CD14-positive monocyte (primary cell): ENCODE measurements around the gene AAGAB. TPM values are rescaled to one million over a fixed set of nuclear protein-coding genes. Genes with fewer than 3 reads are reported as not detected.

Source experiments
- DNase-seq, 3 donors: peaks; one replicate each; pipeline ENCODE4 v3.0.0-alpha.2; 2011 to 2022
- H2AFZ ChIP-seq: 2 replicates; pipeline ENCODE4 v1.6.0; 2012; ENCODE audit warnings: mild to moderate bottlenecking, low read depth, low read length, inconsistent platforms; ENCODE audit not compliant: insufficient read depth, poor library complexity, severe bottlenecking
- H3K27ac ChIP-seq, 2 donors: 1 replicate in 1 of 2; 2 replicates in 1 of 2; pipeline ENCODE4 v1.5.1; 2012 to 2013; ENCODE audit warnings: low read length in 2 of 2, control low read depth in 1 of 2, inconsistent platforms in 1 of 2, low read depth in 1 of 2, mild to moderate bottlenecking in 1 of 2
- H3K27me3 ChIP-seq, 2 donors: one replicate each; pipeline versions ENCODE4 v1.6.0 to v1.6.1; 2011 to 2013; ENCODE audit warnings: low read length in 2 of 2; ENCODE audit not compliant: control insufficient read depth in 2 of 2, insufficient read depth in 2 of 2
- H3K36me3 ChIP-seq, 2 donors: replicated peaks in 1 of 2; 1 replicate in 1 of 2; 2 replicates in 1 of 2; pipeline versions ENCODE4 v1.5.1 to v1.6.1; 2012 to 2013; ENCODE audit warnings: low read length in 2 of 2, control low read depth in 1 of 2, inconsistent platforms in 1 of 2, mild to moderate bottlenecking in 1 of 2; ENCODE audit not compliant: insufficient read depth in 2 of 2, control insufficient read depth in 1 of 2
- H3K4me1 ChIP-seq, 2 donors: 1 replicate in 1 of 2; 2 replicates in 1 of 2; pipeline versions ENCODE4 v1.5.1 to v1.6.1; 2012 to 2013; ENCODE audit warnings: low read length in 2 of 2, control low read depth in 1 of 2, inconsistent platforms in 1 of 2, mild to moderate bottlenecking in 1 of 2, moderate library complexity in 1 of 2; ENCODE audit not compliant: insufficient read depth in 2 of 2, control insufficient read depth in 1 of 2
- H3K4me2 ChIP-seq: replicated peaks from 2 replicates; pipeline ENCODE3; 2012; ENCODE audit warnings: low read length, moderate library complexity, mild to moderate bottlenecking; ENCODE audit not compliant: poor library complexity, severe bottlenecking; ENCODE audit errors: extremely low read depth
- H3K4me3 ChIP-seq, 3 experiments: fragments of 200-600 bp in 1 of 3; sonication (generic) in 1 of 3; replicated peaks in 1 of 3; 1 replicate in 2 of 3; 2 replicates in 1 of 3; pipeline ENCODE4 v1.5.1; 2011 to 2013; ENCODE audit warnings: low read length in 3 of 3, mild to moderate bottlenecking in 3 of 3, control low read depth in 2 of 3, low read depth in 2 of 3, inconsistent platforms in 1 of 3, moderate library complexity in 1 of 3
- H3K79me2 ChIP-seq: 2 replicates; pipeline ENCODE4 v1.6.0; 2012; ENCODE audit warnings: mild to moderate bottlenecking, control low read depth, inconsistent platforms, low read length, moderate library complexity; ENCODE audit not compliant: insufficient read depth
- H3K9ac ChIP-seq: 2 replicates; pipeline ENCODE4 v1.6.0; 2017; ENCODE audit warnings: low read length, mild to moderate bottlenecking; ENCODE audit not compliant: insufficient read depth, poor library complexity, severe bottlenecking
- H3K9me3 ChIP-seq, 2 donors: replicated peaks in 1 of 2; 1 replicate in 1 of 2; 2 replicates in 1 of 2; pipeline versions ENCODE4 v1.5.1 to v1.6.1; 2012 to 2013; ENCODE audit warnings: low read length in 2 of 2, control low read depth in 1 of 2; ENCODE audit not compliant: control insufficient read depth in 1 of 2, insufficient read depth in 1 of 2
- H4K20me1 ChIP-seq: 2 replicates; pipeline ENCODE4 v1.6.0; 2012; ENCODE audit warnings: mild to moderate bottlenecking, low read length, control low read depth, moderate library complexity; ENCODE audit not compliant: insufficient read depth
- H3K27ac Mint-ChIP-seq, 7 donors: one replicate each; pipeline ENCODE4 v1.8.0; 2020; ENCODE audit warnings: mild to moderate bottlenecking in 7 of 7, mixed read lengths in 7 of 7, moderate library complexity in 6 of 7, inconsistent platforms in 2 of 7
- H3K27me3 Mint-ChIP-seq, 3 donors: one replicate each; pipeline ENCODE4 v1.8.0; 2021 to 2022; ENCODE audit warnings: low read depth in 3 of 3, mild to moderate bottlenecking in 3 of 3, mixed read lengths in 3 of 3, moderate library complexity in 3 of 3, inconsistent platforms in 1 of 3
- H3K36me3 Mint-ChIP-seq, 2 donors: one replicate each; pipeline ENCODE4 v1.8.0; 2020; ENCODE audit warnings: mixed read lengths in 2 of 2, inconsistent platforms in 1 of 2, mild to moderate bottlenecking in 1 of 2
- H3K4me1 Mint-ChIP-seq: one replicate; pipeline ENCODE4 v1.8.0; 2020; ENCODE audit warnings: mild to moderate bottlenecking, mixed read lengths
- H3K4me3 Mint-ChIP-seq, 2 donors: one replicate each; pipeline ENCODE4 v1.8.0; 2020; ENCODE audit warnings: mild to moderate bottlenecking in 2 of 2, mixed read lengths in 2 of 2, moderate library complexity in 1 of 2
- H3K9me3 Mint-ChIP-seq, 7 donors: one replicate each; pipeline ENCODE4 v1.8.0; 2020 to 2022; ENCODE audit warnings: mixed read lengths in 7 of 7, mild to moderate bottlenecking in 6 of 7, moderate library complexity in 6 of 7, inconsistent platforms in 2 of 7
- WGBS: methylation state at CpG from one replicate; pipeline ENCODE4 v1.1.5; 2013; ENCODE audit warnings: missing lambda C conversion rate; ENCODE audit not compliant: insufficient coverage; 5-methylcytosine and 5-hydroxymethylcytosine counted together
- intact Hi-C, 2 donors: fragments of 100-400 bp; cut with micrococcal nuclease; formaldehyde crosslinking; loops; one replicate each; pipeline versions ENCODE4 v1.15.0 to v1.15.1; 2023
- polyA plus RNA-seq, 3 donors: library from polyadenylated mRNA; depleted of rRNA in 1 of 3; unstranded in 2 of 3; stranded (reverse) in 1 of 3; fragments of 300-500 nt in 2 of 3; fragments of >200 nt in 1 of 3; fragmentation: Illumina TruSeq in 2 of 3; gene quantifications; 1 replicate in 2 of 3; 2 replicates in 1 of 3; pipeline ENCODE4 v1.2.3, GENCODE V29; 2012 to 2021
- TF ChIP-seq, protein P1 (sequence below): fragments of 200-600 bp; IDR thresholded peaks from one replicate; pipeline ENCODE4 v1.8.0; 2022; ENCODE audit warnings: antibody characterized with exemption, mild to moderate bottlenecking

AAGAB gene
- polyA plus RNA-seq, 3 donors: 11.2 to 40.4 (median 30.1) TPM

DNA sequence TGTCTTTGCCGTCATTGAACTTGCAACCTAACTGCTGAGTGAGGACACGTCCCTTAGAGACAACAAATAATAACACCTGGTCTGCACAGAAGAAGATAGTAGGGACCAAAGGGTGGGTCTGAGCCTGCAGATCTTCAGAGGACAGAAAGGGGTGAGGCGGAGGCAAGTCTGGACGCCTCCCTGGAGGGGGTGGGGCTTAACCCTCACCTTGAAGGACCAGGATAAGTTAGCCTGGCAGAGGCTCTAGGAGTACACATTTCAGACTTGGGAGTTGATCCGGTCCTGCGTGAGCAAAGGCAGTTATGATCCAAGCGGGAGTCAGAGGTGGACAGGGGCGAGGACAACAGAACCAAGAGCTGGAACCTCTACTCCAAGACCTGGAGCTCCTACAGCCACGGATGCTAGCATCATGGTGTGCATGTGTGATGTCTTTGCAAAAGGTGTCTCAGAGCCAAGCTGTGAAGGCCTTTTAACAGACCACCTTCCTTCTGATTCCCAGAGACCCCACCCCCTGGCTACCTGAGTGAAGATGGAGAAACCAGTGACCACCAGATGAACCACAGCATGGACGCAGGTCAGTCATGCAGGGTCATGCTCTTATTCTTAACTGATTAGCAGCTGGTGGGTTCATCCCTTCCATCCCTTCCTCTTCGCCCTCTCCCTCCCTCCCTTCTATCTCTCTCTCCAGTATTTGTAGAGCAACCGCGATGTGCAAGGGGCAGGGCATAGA lies 88.0 kb downstream of the AAGAB start:
- H3K4me3 ChIP-seq: no peak overlapping the region
- H3K4me3 Mint-ChIP-seq: no peak overlapping the region
- H3K4me2 ChIP-seq: no peak overlapping the region
- H3K4me1 ChIP-seq: peaks cover 8 to 11% of the 10 kb centered on the region in 2 donors
- H3K79me2 ChIP-seq: peaks cover 13% of the 10 kb centered on the region
- intact Hi-C loops: loop anchor here in 1 of 2 donors (5.0 kb wide), 1 partner anchor 34 kb away; no protein-coding TSS in a partner anchor
- peaks cover 79 to 81% of the 10 kb centered on the region in 2 donors for H3K36me3 Mint-ChIP-seq
- no peaks in the 10 kb centered on the region for H3K27me3 ChIP-seq
- peaks cover 0 to 2% (median 0%) of the 10 kb centered on the region in 3 donors for H3K27me3 Mint-ChIP-seq
- H3K9me3 Mint-ChIP-seq: no peaks in the 10 kb centered on the region
- 95% methylated on average over 10 of the region's 13 CpGs for WGBS
- peak overlapping the region in 3 of 7 donors; percentile 7 to 63 (median 27) for H3K27ac Mint-ChIP-seq
- H3K36me3 ChIP-seq: peaks cover 68 to 72% of the 10 kb centered on the region in 2 donors
- no peak overlapping the region for H3K9ac ChIP-seq
- H3K9me3 ChIP-seq: no peaks in the 10 kb centered on the region
- H4K20me1 ChIP-seq: peaks cover 11% of the 10 kb centered on the region
- peaks cover 14% of the 10 kb centered on the region for H3K4me1 Mint-ChIP-seq
- TF ChIP-seq, protein P1, sequence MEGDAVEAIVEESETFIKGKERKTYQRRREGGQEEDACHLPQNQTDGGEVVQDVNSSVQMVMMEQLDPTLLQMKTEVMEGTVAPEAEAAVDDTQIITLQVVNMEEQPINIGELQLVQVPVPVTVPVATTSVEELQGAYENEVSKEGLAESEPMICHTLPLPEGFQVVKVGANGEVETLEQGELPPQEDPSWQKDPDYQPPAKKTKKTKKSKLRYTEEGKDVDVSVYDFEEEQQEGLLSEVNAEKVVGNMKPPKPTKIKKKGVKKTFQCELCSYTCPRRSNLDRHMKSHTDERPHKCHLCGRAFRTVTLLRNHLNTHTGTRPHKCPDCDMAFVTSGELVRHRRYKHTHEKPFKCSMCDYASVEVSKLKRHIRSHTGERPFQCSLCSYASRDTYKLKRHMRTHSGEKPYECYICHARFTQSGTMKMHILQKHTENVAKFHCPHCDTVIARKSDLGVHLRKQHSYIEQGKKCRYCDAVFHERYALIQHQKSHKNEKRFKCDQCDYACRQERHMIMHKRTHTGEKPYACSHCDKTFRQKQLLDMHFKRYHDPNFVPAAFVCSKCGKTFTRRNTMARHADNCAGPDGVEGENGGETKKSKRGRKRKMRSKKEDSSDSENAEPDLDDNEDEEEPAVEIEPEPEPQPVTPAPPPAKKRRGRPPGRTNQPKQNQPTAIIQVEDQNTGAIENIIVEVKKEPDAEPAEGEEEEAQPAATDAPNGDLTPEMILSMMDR: no peak
- no peak for DNase-seq
- no peak overlapping the region for H2AFZ ChIP-seq
- H3K27ac ChIP-seq: peak overlapping the region in 1 of 2 donors; percentile 39

DNA sequence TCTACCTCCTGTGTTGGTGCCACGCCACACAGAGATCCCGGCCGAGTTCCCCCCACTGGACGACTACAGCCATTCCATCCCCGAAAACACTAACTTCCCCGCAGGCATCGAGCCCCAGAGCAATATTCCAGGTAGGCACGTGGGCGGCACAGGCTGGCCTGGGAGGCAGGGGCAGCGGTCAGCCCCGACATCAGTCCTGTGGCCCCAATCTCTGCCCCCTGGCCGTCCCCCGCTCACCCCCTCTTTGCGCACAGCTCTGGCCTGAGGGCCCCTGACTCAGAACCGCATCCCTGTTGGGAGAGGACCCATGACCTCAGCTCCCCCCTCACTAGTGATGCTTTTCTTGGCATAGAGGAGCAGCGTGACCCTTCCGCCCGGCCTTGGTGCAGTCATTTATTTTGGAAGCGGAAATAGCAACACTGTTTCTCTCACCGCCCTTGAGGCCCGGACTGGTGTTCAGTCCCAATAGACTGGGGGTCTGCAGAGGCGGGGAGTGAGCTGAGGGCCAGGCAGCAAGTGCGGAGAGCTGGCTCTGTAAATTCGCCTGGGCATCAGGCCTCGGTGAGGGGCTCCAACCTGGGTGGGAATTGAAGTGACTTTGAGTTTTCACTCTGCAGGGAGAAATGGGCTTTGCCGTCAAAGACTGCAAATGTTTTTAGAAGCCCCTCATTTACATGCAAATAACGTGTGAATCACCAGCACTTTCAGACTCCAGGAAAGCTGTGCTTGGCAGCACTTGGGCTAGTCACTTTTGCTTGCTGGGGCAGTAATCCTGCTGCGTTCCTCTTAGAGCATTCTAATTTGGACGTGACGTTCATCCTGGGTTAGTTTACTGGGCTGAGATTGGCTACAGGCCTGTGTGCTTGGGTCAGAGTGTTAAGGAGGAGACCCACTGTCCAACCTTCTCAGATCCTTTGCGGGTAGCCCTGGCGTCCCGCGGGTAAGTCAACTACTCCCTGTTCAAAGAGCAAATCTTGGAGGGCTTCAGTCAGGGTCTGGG lies 88.9 kb downstream of the AAGAB start:
- intact Hi-C loops: loop anchor here in 1 of 2 donors (5.0 kb wide), 1 partner anchor 33 kb away; no protein-coding TSS in a partner anchor
- peak overlapping the region in 3 of 7 donors; percentile 15 to 83 (median 63) for H3K27ac Mint-ChIP-seq
- Histone ChIP-seq H3K27ac (peak overlapping the region in 1 of 2 donors; percentile 39), H3K27me3 (no peaks in the 10 kb centered on the region), H3K79me2 (peaks cover 20% of the 10 kb centered on the region), H3K4me1 (peaks cover 13 to 19% of the 10 kb centered on the region in 2 donors), H3K36me3 (peaks cover 60 to 63% of the 10 kb centered on the region in 2 donors), H3K4me3 (no peak overlapping the region), H2AFZ (no peak overlapping the region), H3K4me2 (no peak overlapping the region), H3K9me3 (no peaks in the 10 kb centered on the region), H4K20me1 (peaks cover 13% of the 10 kb centered on the region), H3K9ac (no peak overlapping the region)
- TF ChIP-seq, protein P1: no peak
- no peak for DNase-seq
- 97% methylated on average over 23 of the region's 34 CpGs for WGBS
- no peaks in the 10 kb centered on the region for H3K9me3 Mint-ChIP-seq
- peaks cover 22% of the 10 kb centered on the region for H3K4me1 Mint-ChIP-seq
- H3K4me3 Mint-ChIP-seq: no peak overlapping the region
- H3K36me3 Mint-ChIP-seq: peaks cover 70 to 72% of the 10 kb centered on the region in 2 donors
- peaks cover 0 to 2% (median 0%) of the 10 kb centered on the region in 3 donors for H3K27me3 Mint-ChIP-seq
